Adrenal gland (tissue), 5 donors: ENCODE data around the gene HELZ2.

Experiments
- POLR2A ChIP-seq, 2 donors: fragments of 450-650 bp; IDR thresholded peaks; one replicate each; pipeline ENCODE4 v1.6.1; 2017; ENCODE audit warnings: antibody characterized with exemption in 2 of 2, mild to moderate bottlenecking in 2 of 2, moderate library complexity in 1 of 2
- TF ChIP-seq, protein P1 (sequence below), 6 experiments: fragments of 450-650 bp in 4 of 6; fragments of 200-600 bp in 2 of 6; sonication (generic) in 1 of 6; IDR thresholded peaks; 1 replicate in 5 of 6; 2 replicates in 1 of 6; pipeline versions ENCODE4 v1.5.1 to v1.8.0; 2016 to 2021; ENCODE audit warnings: antibody characterized with exemption in 6 of 6, mild to moderate bottlenecking in 2 of 6, moderate library complexity in 1 of 6
- donor health status: DM: no; HTN: no; CAD: no.

DNA sequence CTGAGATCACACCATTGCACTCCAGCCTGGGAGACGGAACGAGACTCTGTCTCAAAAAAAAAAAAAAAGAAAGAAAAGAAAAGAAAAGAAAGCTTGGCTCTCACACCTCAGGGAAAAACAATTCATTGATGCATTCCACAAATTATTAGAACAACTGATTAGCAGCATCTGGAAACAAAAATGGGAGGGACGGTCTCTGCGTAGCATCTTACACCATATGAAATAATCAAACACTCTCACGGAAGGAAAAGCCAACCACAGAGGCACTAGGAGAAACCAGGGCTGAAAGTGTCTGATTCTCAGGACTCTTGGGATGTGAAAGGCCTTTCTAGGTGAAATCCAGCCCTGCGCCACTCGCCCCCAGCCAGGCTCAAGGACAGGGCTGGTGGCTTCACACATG, 2.3 kb upstream of the HELZ2 start:
- TF ChIP-seq POLR2A (IDR thresholded peaks at IDR 0.05) = no peak
- TF ChIP-seq, protein P1, sequence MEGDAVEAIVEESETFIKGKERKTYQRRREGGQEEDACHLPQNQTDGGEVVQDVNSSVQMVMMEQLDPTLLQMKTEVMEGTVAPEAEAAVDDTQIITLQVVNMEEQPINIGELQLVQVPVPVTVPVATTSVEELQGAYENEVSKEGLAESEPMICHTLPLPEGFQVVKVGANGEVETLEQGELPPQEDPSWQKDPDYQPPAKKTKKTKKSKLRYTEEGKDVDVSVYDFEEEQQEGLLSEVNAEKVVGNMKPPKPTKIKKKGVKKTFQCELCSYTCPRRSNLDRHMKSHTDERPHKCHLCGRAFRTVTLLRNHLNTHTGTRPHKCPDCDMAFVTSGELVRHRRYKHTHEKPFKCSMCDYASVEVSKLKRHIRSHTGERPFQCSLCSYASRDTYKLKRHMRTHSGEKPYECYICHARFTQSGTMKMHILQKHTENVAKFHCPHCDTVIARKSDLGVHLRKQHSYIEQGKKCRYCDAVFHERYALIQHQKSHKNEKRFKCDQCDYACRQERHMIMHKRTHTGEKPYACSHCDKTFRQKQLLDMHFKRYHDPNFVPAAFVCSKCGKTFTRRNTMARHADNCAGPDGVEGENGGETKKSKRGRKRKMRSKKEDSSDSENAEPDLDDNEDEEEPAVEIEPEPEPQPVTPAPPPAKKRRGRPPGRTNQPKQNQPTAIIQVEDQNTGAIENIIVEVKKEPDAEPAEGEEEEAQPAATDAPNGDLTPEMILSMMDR (IDR thresholded peaks at IDR 0.05) = no peak
